Spleen (tissue), 7 donors: Measurements from ENCODE around the gene CCDC69.

Source experiments
- CTCF ChIP-seq, 11 experiments: fragments of 200-600 bp in 7 of 11; fragments of 450-650 bp in 4 of 11; sonication (generic) in 4 of 11; IDR thresholded peaks in 8 of 11; conservative IDR thresholded peaks in 3 of 11; 1 replicate in 7 of 11; 2 replicates in 4 of 11; pipeline versions ENCODE4 v1.4.0 to v1.8.0; 2016 to 2021; ENCODE audit warnings: antibody characterized with exemption in 11 of 11, inconsistent platforms in 4 of 11, mild to moderate bottlenecking in 1 of 11
- POLR2A ChIP-seq, 3 donors: fragments of 450-650 bp; IDR thresholded peaks; one replicate each; pipeline ENCODE4 v1.5.1; 2017; ENCODE audit warnings: antibody characterized with exemption in 3 of 3, mild to moderate bottlenecking in 1 of 3
- donor health status: DM: no; HTN: no; CAD: no; lungs with moderate emphysema.
- donor health status: DM: no; HTN: no; CAD: no.
- donor health status: DM: no; HTN: no; CAD: no.

GRCh38 chr5:151215546-151215880 is 8.4 kb downstream of the CCDC69 start:
- no peak for TF ChIP-seq CTCF (IDR thresholded peaks at IDR 0.05 in 8 of 11, conservative IDR thresholded peaks at IDR 0.05 in 3 of 11)
- no peak for TF ChIP-seq POLR2A (IDR thresholded peaks at IDR 0.05)
